PC-3 (cell line): Measurements from ENCODE around the gene PTPRH. TPM values are rescaled to one million over a fixed set of nuclear protein-coding genes. Genes with fewer than 3 reads are reported as not detected.

Experiments
- ATAC-seq: fragments of 200-7000 bp; cut with Tn5 transposase; 2 replicates; pipeline ENCODE4 v1.9.1; 2020; ENCODE audit warnings: mild to moderate bottlenecking, moderate library complexity
- BruUV-seq: library from RNA; stranded (reverse); fragments of 400-500 nt; replicated peaks from 2 replicates; lab custom pipeline; 2021; lab: Mats Ljungman, UMichigan
- CTCF ChIA-PET: fragments of 300-600 bp; sonication (Branson Sonifier 250); formaldehyde crosslinking; loops from one replicate; lab custom pipeline; 2022; ENCODE audit warnings: antibody characterized with exemption; lab: Charles Lee
- POLR2A ChIA-PET: fragments of 300-600 bp; sonication (Branson Sonifier 250); formaldehyde crosslinking; loops from one replicate; lab custom pipeline; 2022; ENCODE audit warnings: antibody characterized with exemption; ENCODE audit not compliant: unreplicated experiment; lab: Charles Lee
- DNase-seq: peaks from one replicate; pipeline ENCODE4 v3.0.0-alpha.2; 2015
- H2AFZ ChIP-seq: fragments of 300-600 bp; sonication (generic); 2 replicates; pipeline ENCODE4 v1.6.0; 2016; ENCODE audit warnings: antibody characterized with exemption, low read length
- H3F3A ChIP-seq: fragments of 300-600 bp; sonication (generic); one replicate; pipeline ENCODE4 v1.6.0; 2017; ENCODE audit warnings: antibody characterized with exemption, low read length, control low read depth, mild to moderate bottlenecking; ENCODE audit not compliant: unreplicated experiment
- H3K27ac ChIP-seq: fragments of 300-600 bp; sonication (generic); 2 replicates; pipeline ENCODE4 v1.5.1; 2016; ENCODE audit warnings: mild to moderate bottlenecking, low read length
- H3K27me3 ChIP-seq: fragments of 300-600 bp; sonication (generic); 2 replicates; pipeline ENCODE4 v1.6.1; 2016; ENCODE audit warnings: low read length, mixed read lengths
- H3K36me3 ChIP-seq: fragments of 300-600 bp; sonication (generic); 2 replicates; pipeline ENCODE4 v1.6.1; 2016; ENCODE audit warnings: low read depth, mixed run types, low read length, mixed read lengths
- H3K4me1 ChIP-seq: fragments of 300-600 bp; sonication (generic); 2 replicates; pipeline ENCODE4 v1.5.1; 2016; ENCODE audit warnings: low read length; ENCODE audit not compliant: insufficient read depth
- H3K4me2 ChIP-seq: fragments of 300-600 bp; sonication (generic); 2 replicates; pipeline ENCODE4 v1.6.0; 2016; ENCODE audit warnings: low read length
- H3K4me3 ChIP-seq: fragments of 300-600 bp; sonication (generic); 2 replicates; pipeline ENCODE4 v1.5.1; 2016; ENCODE audit warnings: mild to moderate bottlenecking, low read length, mixed read lengths
- H3K79me2 ChIP-seq: fragments of 300-600 bp; sonication (generic); 2 replicates; pipeline ENCODE4 v1.6.1; 2017; ENCODE audit warnings: low read length, mixed read lengths
- H3K9ac ChIP-seq: fragments of 300-600 bp; sonication (generic); 2 replicates; pipeline ENCODE4 v1.6.0; 2016; ENCODE audit warnings: mild to moderate bottlenecking, low read length
- H3K9me2 ChIP-seq: fragments of 300-600 bp; sonication (generic); replicated peaks from 2 replicates; pipeline ENCODE4 v1.6.1; 2016; ENCODE audit warnings: mixed run types, low read length, mixed read lengths
- H3K9me3 ChIP-seq: fragments of 300-600 bp; sonication (generic); 2 replicates; pipeline ENCODE4 v1.6.1; 2016; ENCODE audit warnings: low read length, mixed read lengths
- H4K20me1 ChIP-seq: fragments of 300-600 bp; sonication (generic); 2 replicates; pipeline ENCODE4 v1.6.1; 2016; ENCODE audit warnings: low read length, mixed read lengths
- EZH2 ChIP-seq: fragments of 300-600 bp; sonication (generic); IDR thresholded peaks from one replicate; pipeline ENCODE4 v1.6.1; 2017; ENCODE audit warnings: antibody characterized with exemption, mild to moderate bottlenecking, low read length; ENCODE audit not compliant: unreplicated experiment
- EZH2phosphoT487 ChIP-seq: fragments of 300-600 bp; sonication (generic); IDR thresholded peaks from 2 replicates; pipeline ENCODE4 v1.6.1; 2018; ENCODE audit warnings: mild to moderate bottlenecking, antibody characterized with exemption, low read length, borderline replicate concordance
- intact Hi-C: fragments of 100-400 bp; cut with micrococcal nuclease; formaldehyde crosslinking; loops from 2 replicates; pipeline ENCODE4 v1.9.0; 2023
- total RNA-seq: library from RNA; depleted of rRNA; stranded (reverse); fragments of >200 nt; gene quantifications from 2 replicates; pipeline ENCODE4 v1.2.3, GENCODE V29; 2014
- TF ChIP-seq, protein P1 (sequence below): fragments of 300-600 bp; sonication (generic); conservative IDR thresholded peaks from 2 replicates; pipeline ENCODE4 v1.5.1; 2017; ENCODE audit warnings: antibody characterized with exemption, low read depth, mild to moderate bottlenecking, low read length

PTPRH gene
- total RNA-seq, 1 experiment from 2014 or later: 10.9 TPM

DNA sequence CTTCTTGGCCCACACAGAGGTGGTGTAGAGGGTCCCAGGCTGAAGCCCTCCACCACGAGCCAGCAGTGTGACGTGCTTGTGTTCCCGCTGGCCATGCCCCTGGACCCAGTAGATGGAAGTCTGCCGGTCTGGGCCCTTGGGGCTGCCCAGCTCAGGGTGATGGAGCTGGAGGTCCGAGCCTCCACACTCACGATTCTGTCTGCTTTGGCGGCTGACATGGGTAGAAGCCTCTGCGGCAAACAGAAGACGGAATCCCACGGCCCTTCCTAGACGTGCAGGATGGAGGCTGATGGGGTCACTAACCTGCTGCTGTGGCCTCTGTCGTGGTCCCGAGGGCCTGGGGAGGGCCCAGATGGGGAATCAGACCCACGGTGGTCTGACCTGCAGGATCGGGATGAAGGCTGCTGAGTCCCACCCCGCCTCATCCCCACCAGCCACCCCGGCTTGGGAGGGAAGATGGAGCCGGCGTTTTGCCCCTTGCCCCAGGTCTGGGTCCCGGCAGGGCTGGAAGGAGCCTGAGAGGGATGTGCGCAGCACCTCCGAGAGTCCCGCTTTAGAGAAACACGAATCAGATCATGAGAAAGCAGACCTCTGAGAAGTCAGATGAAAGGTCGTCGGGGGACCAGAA is 14.9 kb upstream of the PTPRH start:
- intact Hi-C loops: no loop called here

DNA sequence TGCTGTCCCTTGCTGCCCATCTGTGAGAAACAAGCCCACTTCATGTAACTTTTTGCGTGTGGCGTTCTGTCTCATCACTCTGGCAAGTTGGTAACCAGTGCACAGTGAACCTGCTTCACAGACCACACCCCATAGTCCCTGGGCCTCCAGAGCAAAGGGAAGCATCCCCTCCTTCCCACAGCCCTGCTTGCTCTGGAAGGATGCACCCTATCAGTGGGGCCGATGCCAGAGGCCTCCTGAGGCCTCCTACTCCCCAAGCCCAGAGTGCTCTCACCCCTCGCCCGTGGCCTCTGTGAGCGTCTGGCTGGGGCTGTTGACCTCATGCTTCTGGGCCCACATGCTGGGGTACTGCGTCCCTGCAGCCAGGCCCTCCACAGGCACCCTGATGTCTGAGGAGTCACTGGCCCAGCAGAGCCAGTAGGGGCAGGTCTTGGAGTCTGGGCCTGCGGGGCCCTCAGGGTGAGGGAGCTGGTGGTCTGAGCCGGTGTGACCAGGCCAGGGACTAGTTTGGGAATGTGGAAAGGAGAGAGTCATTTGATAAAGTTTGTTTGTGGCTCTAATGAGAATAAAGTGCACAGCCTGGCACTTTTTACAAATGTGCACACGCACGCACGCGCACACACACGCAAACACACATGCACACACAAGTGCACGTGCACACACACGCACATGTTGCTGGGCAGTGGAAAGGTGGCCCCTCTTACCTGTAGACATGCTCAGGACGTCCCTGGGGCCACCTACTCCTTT is 14.2 kb upstream of the PTPRH start:
- H3K79me2 ChIP-seq: no peaks in the 10 kb centered on the region
- H3K27me3 ChIP-seq: no peaks in the 10 kb centered on the region
- H3K9ac ChIP-seq: no peak overlapping the region
- H3K4me3 ChIP-seq: no peak overlapping the region
- BruUV-seq: no TSS peak
- no peaks in the 10 kb centered on the region for H3K9me2 ChIP-seq
- H3K9me3 ChIP-seq: no peaks in the 10 kb centered on the region
- H3K36me3 ChIP-seq: peaks cover 10% of the 10 kb centered on the region; the same call in 1 of the 2 replicates
- DNase-seq (no peak), ATAC-seq (peak; percentile 7; the same call in 1 of the 2 replicates)
- ChIA-PET CTCF (no interaction called here), POLR2A (no interaction called here)
- H4K20me1 ChIP-seq: no peaks in the 10 kb centered on the region
- intact Hi-C loops: no loop called here
- no peak overlapping the region for H3K4me2 ChIP-seq
- H2AFZ ChIP-seq: no peak overlapping the region
- H3K4me1 ChIP-seq: no peaks in the 10 kb centered on the region
- no peak overlapping the region for H3K27ac ChIP-seq
- H3F3A ChIP-seq: no peaks in the 10 kb centered on the region
- TF ChIP-seq EZH2phosphoT487 (no peak), EZH2 (no peak)
- TF ChIP-seq, protein P1, sequence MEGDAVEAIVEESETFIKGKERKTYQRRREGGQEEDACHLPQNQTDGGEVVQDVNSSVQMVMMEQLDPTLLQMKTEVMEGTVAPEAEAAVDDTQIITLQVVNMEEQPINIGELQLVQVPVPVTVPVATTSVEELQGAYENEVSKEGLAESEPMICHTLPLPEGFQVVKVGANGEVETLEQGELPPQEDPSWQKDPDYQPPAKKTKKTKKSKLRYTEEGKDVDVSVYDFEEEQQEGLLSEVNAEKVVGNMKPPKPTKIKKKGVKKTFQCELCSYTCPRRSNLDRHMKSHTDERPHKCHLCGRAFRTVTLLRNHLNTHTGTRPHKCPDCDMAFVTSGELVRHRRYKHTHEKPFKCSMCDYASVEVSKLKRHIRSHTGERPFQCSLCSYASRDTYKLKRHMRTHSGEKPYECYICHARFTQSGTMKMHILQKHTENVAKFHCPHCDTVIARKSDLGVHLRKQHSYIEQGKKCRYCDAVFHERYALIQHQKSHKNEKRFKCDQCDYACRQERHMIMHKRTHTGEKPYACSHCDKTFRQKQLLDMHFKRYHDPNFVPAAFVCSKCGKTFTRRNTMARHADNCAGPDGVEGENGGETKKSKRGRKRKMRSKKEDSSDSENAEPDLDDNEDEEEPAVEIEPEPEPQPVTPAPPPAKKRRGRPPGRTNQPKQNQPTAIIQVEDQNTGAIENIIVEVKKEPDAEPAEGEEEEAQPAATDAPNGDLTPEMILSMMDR: no peak

More for the DNA sequence above, 14.9 kb upstream of the PTPRH start:
- ATAC-seq (peak; percentile 6; the same call in 1 of the 2 replicates), DNase-seq (no peak)
- H3K36me3 ChIP-seq: peaks cover 11% of the 10 kb centered on the region; the same call in 1 of the 2 replicates
- H2AFZ ChIP-seq: no peak overlapping the region
- no peaks in the 10 kb centered on the region for H3K27me3 ChIP-seq
- H3K4me1 ChIP-seq: no peaks in the 10 kb centered on the region
- H3K9ac ChIP-seq: no peak overlapping the region
- H4K20me1 ChIP-seq: no peaks in the 10 kb centered on the region
- POLR2A ChIA-PET: no interaction called here
- no peak overlapping the region for H3K4me3 ChIP-seq
- CTCF ChIA-PET: no interaction called here
- H3K9me2 ChIP-seq: no peaks in the 10 kb centered on the region
- H3K27ac ChIP-seq: no peak overlapping the region
- no peaks in the 10 kb centered on the region for H3F3A ChIP-seq
- TF ChIP-seq, protein P1: no peak
- TF ChIP-seq EZH2: no peak
- no peak for TF ChIP-seq EZH2phosphoT487
- H3K9me3 ChIP-seq: no peaks in the 10 kb centered on the region
- no TSS peak for BruUV-seq
- no peaks in the 10 kb centered on the region for H3K79me2 ChIP-seq
- H3K4me2 ChIP-seq: no peak overlapping the region

DNA sequence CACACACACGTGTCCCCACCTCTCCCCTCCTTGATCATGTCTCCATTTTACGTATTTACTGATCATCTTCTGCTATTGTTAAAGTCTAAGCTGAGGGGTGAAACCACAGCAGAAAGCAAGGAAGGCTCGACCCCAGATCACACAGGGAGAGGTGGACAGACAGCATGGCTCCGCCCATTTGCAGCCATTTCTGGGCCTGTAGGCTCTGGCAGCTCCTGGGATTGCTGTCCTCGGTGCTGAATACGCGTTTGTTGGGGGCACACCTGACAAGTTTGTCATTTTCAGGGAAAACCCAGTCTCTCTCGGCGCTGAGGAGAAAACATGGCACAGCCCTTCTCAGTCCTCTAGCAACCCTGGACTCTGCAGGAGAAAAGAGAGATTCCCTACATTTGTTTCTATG is 11.2 kb upstream of the PTPRH start:
- TF ChIP-seq, protein P1: no peak
- TF ChIP-seq EZH2phosphoT487 (no peak), EZH2 (no peak)
- ChIA-PET POLR2A (no interaction called here), CTCF (no interaction called here)
- Histone ChIP-seq H3K27me3 (no peaks in the 10 kb centered on the region), H2AFZ (no peak overlapping the region), H3K9me3 (no peaks in the 10 kb centered on the region), H3K9me2 (no peaks in the 10 kb centered on the region), H3K9ac (no peak overlapping the region), H4K20me1 (no peaks in the 10 kb centered on the region), H3K4me2 (no peak overlapping the region), H3K36me3 (no peaks in the 10 kb centered on the region), H3K4me1 (peaks cover 16% of the 10 kb centered on the region), H3F3A (no peaks in the 10 kb centered on the region), H3K27ac (no peak overlapping the region), H3K79me2 (no peaks in the 10 kb centered on the region), H3K4me3 (no peak overlapping the region)
- BruUV-seq: no TSS peak
- no peak for DNase-seq
- no peak for ATAC-seq
- intact Hi-C loops: no loop called here
